HG03460 (cell line): ENCODE measurements around the gene FAM210A.
"Not testable (repeated sequence)": the region's sequence is repeated elsewhere in the genome, so short reads cannot be mapped to it uniquely, and the experiment has no call there.

Experiments used
- ATAC-seq: cut with Tn5 transposase; IDR thresholded peaks from one replicate; pipeline ENCODE4 v1.9.1; 2021; ENCODE audit not compliant: unreplicated experiment

Gene FAM210A

GRCh38 chr18:13726232-13726971 lies at the start of gene FAM210A, which contains the start of gene RNMT:
TSS of gene FAM210A (minus strand) at chr18:13726558. CDS start at chr18:13682077, 44,481 bp downstream.
TSS of gene RNMT (plus strand) at chr18:13726673. CDS start at chr18:13731518, 4,845 bp downstream.
- peak; percentile 89 for ATAC-seq

GRCh38 chr18:13775058-13775457 lies 48.7 kb upstream of the FAM210A start:
- ATAC-seq: no peak

GRCh38 chr18:13762690-13763439 lies 36.5 kb upstream of the FAM210A start:
- ATAC-seq: no peak

- ATAC-seq: no peak
Observed at GRCh38 chr18:13760047-13760446, 33.7 kb upstream of the FAM210A start.

GRCh38 chr18:13758622-13759021 lies 32.3 kb upstream of the FAM210A start:
- no peak for ATAC-seq

- no peak for ATAC-seq
Observed at GRCh38 chr18:13756671-13757070, 30.3 kb upstream of the FAM210A start.

- no peak for ATAC-seq
Observed at GRCh38 chr18:13756261-13756660, 29.9 kb upstream of the FAM210A start.

- ATAC-seq: not testable (repeated sequence)
Observed at GRCh38 chr18:13751599-13751998, 25.2 kb upstream of the FAM210A start.

- no peak for ATAC-seq
Observed at GRCh38 chr18:13746633-13747032, 20.3 kb upstream of the FAM210A start.

GRCh38 chr18:13745696-13746095 lies 19.3 kb upstream of the FAM210A start:
- ATAC-seq: no peak

- no peak for ATAC-seq
Observed at GRCh38 chr18:13735681-13736080, 9.3 kb upstream of the FAM210A start.

GRCh38 chr18:13730481-13730880 lies 4.1 kb upstream of the FAM210A start:
- no peak for ATAC-seq

GRCh38 chr18:13726972-13727331 lies 594 bp upstream of the FAM210A start:
- peak; percentile 21 for ATAC-seq

GRCh38 chr18:13725566-13726231 lies 659 bp downstream of the FAM210A start:
- ATAC-seq: no peak

GRCh38 chr18:13720847-13721246 lies 5.5 kb downstream of the FAM210A start:
- ATAC-seq: no peak

- ATAC-seq: no peak
Observed at GRCh38 chr18:13720123-13720522, 6.2 kb downstream of the FAM210A start.

GRCh38 chr18:13716916-13717315 lies 9.4 kb downstream of the FAM210A start:
- no peak for ATAC-seq

- ATAC-seq: no peak
Observed at GRCh38 chr18:13715330-13715729, 11.0 kb downstream of the FAM210A start.

- ATAC-seq: no peak
Observed at GRCh38 chr18:13713455-13714055, 12.8 kb downstream of the FAM210A start.

- no peak for ATAC-seq
Observed at GRCh38 chr18:13712400-13713131, 13.8 kb downstream of the FAM210A start.

GRCh38 chr18:13710414-13710831 lies 15.9 kb downstream of the FAM210A start:
- no peak for ATAC-seq
